Trophoblast cell (in vitro differentiated cells and primary cell): Measurements from ENCODE around the gene CCDC141.
"Not testable (repeated sequence)": the region's sequence is repeated elsewhere in the genome, so short reads cannot be mapped to it uniquely, and the experiment has no call there.

Experiments used
- DNase-seq, 2 donors: peaks; one replicate each; pipeline ENCODE4 v3.0.0-alpha.2; 2016
- H2AFZ ChIP-seq: 2 replicates; pipeline ENCODE4 v1.6.1; 2013; ENCODE audit warnings: low read length, moderate library complexity, mild to moderate bottlenecking; ENCODE audit not compliant: insufficient read depth, poor library complexity
- H2AK5ac ChIP-seq: 2 replicates; pipeline ENCODE4 v1.6.1; 2013; ENCODE audit warnings: mild to moderate bottlenecking, low read length
- H2BK120ac ChIP-seq: 2 replicates; pipeline ENCODE4 v1.6.1; 2013; ENCODE audit warnings: low read length, mild to moderate bottlenecking, moderate library complexity; ENCODE audit not compliant: insufficient read depth, poor library complexity
- H2BK12ac ChIP-seq: 2 replicates; pipeline ENCODE4 v1.6.1; 2013; ENCODE audit warnings: mild to moderate bottlenecking, low read length, moderate library complexity
- H2BK5ac ChIP-seq: 2 replicates; pipeline ENCODE4 v1.6.1; 2013; ENCODE audit warnings: low read length, low read depth, moderate library complexity, mild to moderate bottlenecking; ENCODE audit not compliant: poor library complexity
- H3K14ac ChIP-seq: 2 replicates; pipeline ENCODE4 v1.6.1; 2013; ENCODE audit warnings: mild to moderate bottlenecking, low read length
- H3K18ac ChIP-seq: 2 replicates; pipeline ENCODE4 v1.6.1; 2013; ENCODE audit warnings: mild to moderate bottlenecking, low read length
- H3K23ac ChIP-seq: 2 replicates; pipeline ENCODE4 v1.6.1; 2013; ENCODE audit warnings: low read length
- H3K27ac ChIP-seq: 2 replicates; pipeline ENCODE4 v1.5.1; 2013; ENCODE audit warnings: low read depth, mild to moderate bottlenecking, inconsistent platforms, low read length, moderate library complexity
- H3K27me3 ChIP-seq: 2 replicates; pipeline ENCODE4 v1.6.1; 2013; ENCODE audit warnings: inconsistent platforms, mild to moderate bottlenecking, low read length, moderate library complexity; ENCODE audit not compliant: insufficient read depth
- H3K36me3 ChIP-seq, 2 experiments: 1 replicate in 1 of 2; 2 replicates in 1 of 2; pipeline ENCODE4 v1.6.1; 2013; ENCODE audit warnings: low read length in 2 of 2, mild to moderate bottlenecking in 2 of 2, moderate library complexity in 1 of 2; ENCODE audit not compliant: insufficient read depth in 2 of 2, control insufficient read depth in 1 of 2
- H3K4ac ChIP-seq: 2 replicates; pipeline ENCODE4 v1.6.1; 2013; ENCODE audit warnings: low read depth, mild to moderate bottlenecking, low read length, moderate library complexity
- H3K4me1 ChIP-seq, 2 experiments: 1 replicate in 1 of 2; 2 replicates in 1 of 2; pipeline ENCODE4 v1.6.1; 2013; ENCODE audit warnings: low read length in 2 of 2, mild to moderate bottlenecking in 2 of 2, moderate library complexity in 1 of 2; ENCODE audit not compliant: insufficient read depth in 2 of 2, control insufficient read depth in 1 of 2
- H3K4me2 ChIP-seq: 2 replicates; pipeline ENCODE4 v1.6.1; 2013; ENCODE audit warnings: inconsistent platforms, mild to moderate bottlenecking, low read length, moderate library complexity
- H3K4me3 ChIP-seq: 2 replicates; pipeline ENCODE4 v1.5.1; 2013; ENCODE audit warnings: mild to moderate bottlenecking, low read depth, low read length, inconsistent platforms
- H3K79me1 ChIP-seq: one replicate; pipeline ENCODE4 v1.6.1; 2013; ENCODE audit warnings: low read length
- H3K79me2 ChIP-seq: 2 replicates; pipeline ENCODE4 v1.6.1; 2013; ENCODE audit warnings: low read length, mild to moderate bottlenecking; ENCODE audit not compliant: control insufficient read depth, insufficient read depth, poor library complexity
- H3K9ac ChIP-seq: 2 replicates; pipeline ENCODE4 v1.6.1; 2013; ENCODE audit warnings: mild to moderate bottlenecking, low read length
- H3K9me3 ChIP-seq: 2 replicates; pipeline ENCODE4 v1.6.1; 2013; ENCODE audit warnings: low read depth, mild to moderate bottlenecking, control low read depth, inconsistent platforms, low read length; ENCODE audit not compliant: insufficient read depth
- H4K12ac ChIP-seq: 2 replicates; pipeline ENCODE4 v1.6.1; 2013; ENCODE audit warnings: low read depth, mild to moderate bottlenecking, low read length, moderate library complexity
- H4K8ac ChIP-seq: 2 replicates; pipeline ENCODE4 v1.6.1; 2013; ENCODE audit warnings: low read depth, mild to moderate bottlenecking, low read length, moderate library complexity
- H4K91ac ChIP-seq: one replicate; pipeline ENCODE4 v1.6.1; 2013; ENCODE audit warnings: low read depth, mild to moderate bottlenecking, low read length, moderate library complexity
- WGBS: extraction: QIAGEN DNeasy Blood & Tissue Kit; methylation state at CpG from one replicate; pipeline ENCODE4 v1.1.7; 2013; ENCODE audit warnings: missing lambda C conversion rate; ENCODE audit not compliant: insufficient read length, insufficient coverage; ENCODE audit errors: extremely low coverage; 5-methylcytosine and 5-hydroxymethylcytosine counted together

CCDC141 gene

DNA sequence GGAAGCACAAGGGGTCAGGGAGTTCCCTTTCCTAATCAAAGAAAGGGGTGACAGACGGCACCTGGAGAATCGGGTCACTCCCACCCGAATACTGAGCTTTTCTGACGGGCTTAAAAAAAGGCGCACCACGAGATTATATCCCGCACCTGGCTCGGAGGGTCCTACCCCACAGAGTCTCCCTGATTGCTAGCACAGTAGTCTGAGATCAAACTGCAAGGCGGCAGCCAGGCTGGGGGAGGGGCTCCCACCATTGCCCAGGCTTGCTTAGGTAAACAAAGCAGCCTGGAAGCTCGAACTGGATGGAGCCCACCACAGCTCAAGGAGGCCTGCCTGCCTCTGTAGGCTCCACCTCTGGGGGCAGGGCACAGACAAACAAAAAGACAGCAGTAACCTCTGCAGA is 67.3 kb downstream of the CCDC141 start:
- H2BK12ac ChIP-seq, H3K9me3 ChIP-seq, DNase-seq, H3K4me1 ChIP-seq, H4K8ac ChIP-seq, H2AFZ ChIP-seq, H2BK5ac ChIP-seq, H3K79me1 ChIP-seq, H3K14ac ChIP-seq, H4K91ac ChIP-seq, H3K4me2 ChIP-seq, H3K4ac ChIP-seq, H3K4me3 ChIP-seq, H3K9ac ChIP-seq, H3K18ac ChIP-seq, H3K79me2 ChIP-seq, H4K12ac ChIP-seq, H3K36me3 ChIP-seq, H2AK5ac ChIP-seq, H2BK120ac ChIP-seq, H3K23ac ChIP-seq, H3K27me3 ChIP-seq, H3K27ac ChIP-seq: not testable (repeated sequence)
- no CpG with 5 or more reads among the region's 10 CpGs for WGBS

DNA sequence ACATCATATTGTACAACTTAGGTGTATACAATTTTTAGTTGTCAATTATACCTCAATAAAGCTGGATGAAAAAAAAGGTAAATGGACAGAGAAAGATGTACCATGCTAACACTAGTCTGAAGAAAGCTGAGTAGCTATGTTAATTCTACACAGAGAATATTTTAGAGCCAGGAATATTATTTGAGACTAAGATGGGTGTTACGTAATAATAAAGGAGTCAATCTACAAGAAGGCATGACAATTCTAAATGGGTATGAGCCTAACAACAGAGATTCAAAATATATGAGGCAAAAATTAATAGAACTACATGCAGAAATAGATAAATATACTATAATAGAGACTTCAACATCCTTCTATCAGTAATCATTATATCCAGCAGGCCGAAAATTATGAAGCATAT is 69.1 kb downstream of the CCDC141 start:
- no peak for DNase-seq
- Histone ChIP-seq H4K12ac (no peak overlapping the region), H3K4ac (no peak overlapping the region), H3K27ac (no peak overlapping the region), H3K14ac (no peak overlapping the region), H2BK120ac (no peak overlapping the region), H2AK5ac (no peak overlapping the region), H2AFZ (no peak overlapping the region), H3K4me2 (no peak overlapping the region), H3K27me3 (no peaks in the 10 kb centered on the region), H3K4me1 (no peaks in the 10 kb centered on the region), H3K9ac (no peak overlapping the region), H3K23ac (no peak overlapping the region), H3K9me3 (no peaks in the 10 kb centered on the region), H2BK12ac (no peak overlapping the region), H2BK5ac (no peak overlapping the region), H3K79me1 (no peaks in the 10 kb centered on the region), H3K4me3 (no peak overlapping the region), H4K8ac (no peak overlapping the region), H3K36me3 (no peaks in the 10 kb centered on the region), H4K91ac (no peak overlapping the region), H3K79me2 (no peaks in the 10 kb centered on the region), H3K18ac (no peak overlapping the region)
- WGBS, result no CpG with 5 or more reads among the region's 2 CpGs

DNA sequence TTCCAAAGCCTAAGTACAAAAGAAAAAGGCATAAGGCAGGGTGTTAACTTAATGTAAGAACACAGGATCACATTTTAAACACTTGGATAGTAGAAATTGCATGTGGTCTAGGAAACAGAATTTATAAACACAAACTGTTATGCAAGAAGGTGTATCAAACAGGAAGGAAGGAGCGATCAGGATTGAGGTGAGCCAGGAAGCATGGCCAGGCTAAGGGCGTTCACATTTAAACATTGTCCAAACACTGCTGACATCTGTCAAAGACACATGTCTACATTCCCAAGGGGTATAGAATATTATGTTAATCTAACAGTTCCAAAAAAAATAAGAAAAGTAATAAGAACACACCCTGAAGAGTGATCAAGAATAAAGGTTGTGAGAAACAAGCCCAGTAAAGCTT is 71.3 kb downstream of the CCDC141 start:
- H3K9ac ChIP-seq, result no peak overlapping the region
- no peak overlapping the region for H3K23ac ChIP-seq
- no CpG with 5 or more reads among the region's 2 CpGs for WGBS
- no peak overlapping the region for H4K12ac ChIP-seq
- no peak overlapping the region for H2BK5ac ChIP-seq
- no peaks in the 10 kb centered on the region for H3K36me3 ChIP-seq
- no peaks in the 10 kb centered on the region for H3K9me3 ChIP-seq
- no peak overlapping the region for H2AK5ac ChIP-seq
- no peak overlapping the region for H4K8ac ChIP-seq
- no peak overlapping the region for H4K91ac ChIP-seq
- no peak overlapping the region for H3K14ac ChIP-seq
- H3K4ac ChIP-seq, result no peak overlapping the region
- no peak overlapping the region for H3K18ac ChIP-seq
- no peak overlapping the region for H2BK120ac ChIP-seq
- no peak overlapping the region for H2BK12ac ChIP-seq
- no peak overlapping the region for H2AFZ ChIP-seq
- H3K4me3 ChIP-seq, result no peak overlapping the region
- no peak for DNase-seq
- H3K4me1 ChIP-seq, result no peaks in the 10 kb centered on the region
- H3K79me1 ChIP-seq, result no peaks in the 10 kb centered on the region
- no peaks in the 10 kb centered on the region for H3K27me3 ChIP-seq
- H3K79me2 ChIP-seq, result no peaks in the 10 kb centered on the region
- H3K4me2 ChIP-seq, result no peak overlapping the region
- no peak overlapping the region for H3K27ac ChIP-seq

- no peak overlapping the region for H3K4me2 ChIP-seq
- H3K23ac ChIP-seq, result no peak overlapping the region
- WGBS, result no CpG with 5 or more reads among the region's 2 CpGs
- no peaks in the 10 kb centered on the region for H3K4me1 ChIP-seq
- no peak overlapping the region for H2BK120ac ChIP-seq
- no peak overlapping the region for H2BK12ac ChIP-seq
- no peak overlapping the region for H3K4me3 ChIP-seq
- no peak overlapping the region for H2AFZ ChIP-seq
- no peak overlapping the region for H3K4ac ChIP-seq
- H3K79me2 ChIP-seq, result no peaks in the 10 kb centered on the region
- H3K14ac ChIP-seq, result no peak overlapping the region
- H2BK5ac ChIP-seq, result no peak overlapping the region
- no peak overlapping the region for H3K9ac ChIP-seq
- H3K18ac ChIP-seq, result no peak overlapping the region
- H2AK5ac ChIP-seq, result no peak overlapping the region
- no peak overlapping the region for H3K27ac ChIP-seq
- no peak overlapping the region for H4K91ac ChIP-seq
- no peak for DNase-seq
- no peaks in the 10 kb centered on the region for H3K9me3 ChIP-seq
- H3K27me3 ChIP-seq, result no peaks in the 10 kb centered on the region
- H3K79me1 ChIP-seq, result no peaks in the 10 kb centered on the region
- H4K8ac ChIP-seq, result no peak overlapping the region
- no peak overlapping the region for H4K12ac ChIP-seq
- H3K36me3 ChIP-seq, result no peaks in the 10 kb centered on the region
Observed at GRCh38 chr2:178976351-178976750, 73.6 kb downstream of the CCDC141 start.
